IMR-90 (cell line): ENCODE measurements around the gene COL25A1.

ENCODE experiments used
- CEBPB ChIP-seq: IDR thresholded peaks from 2 replicates; pipeline ENCODE4 v1.6.1; 2012; ENCODE audit warnings: low read depth, low read length, improper control_type of control experiment
- CTCF ChIP-seq: conservative IDR thresholded peaks from 2 replicates; pipeline ENCODE4 v1.5.1; 2012; ENCODE audit warnings: mild to moderate bottlenecking, low read depth, low read length, improper control_type of control experiment
- FOS ChIP-seq: fragments of 150-350 bp; IDR thresholded peaks from 2 replicates; pipeline ENCODE4 v1.6.1; 2016; ENCODE audit warnings: low read depth, low read length
- POLR2A ChIP-seq: IDR thresholded peaks from 2 replicates; pipeline ENCODE4 v1.6.1; 2012; ENCODE audit warnings: mild to moderate bottlenecking, low read depth, low read length

- TF ChIP-seq POLR2A (no peak), CTCF (no peak), CEBPB (peak; percentile 42; the same call in 1 of the 2 replicates), FOS (no peak)
Measured at GRCh38 chr4:109211671-109212070, 90.8 kb downstream of the COL25A1 start.
